K562 (cell line): ENCODE measurements around the gene ZER1. TPM values are rescaled to one million over a fixed set of nuclear protein-coding genes. Genes with fewer than 3 reads are reported as not detected.
A peak's percentile ranks its signal among the peaks of the same experiment; 100 is the strongest.

Experiments used
- ATAC-seq: fragments of 200-7000 bp; cut with Tn5 transposase; 3 replicates; pipeline ENCODE4 v1.9.1; 2020; ENCODE audit warnings: moderate library complexity
- Bru-seq: library from RNA; stranded (reverse); fragments of 400-500 nt; gene quantifications from one replicate; lab custom pipeline; 2021; lab: Mats Ljungman, UMichigan
- BruChase-seq, 2 experiments: library from RNA; stranded (reverse); fragments of 400-500 nt; gene quantifications; one replicate each; lab custom pipeline; 2021; lab: Mats Ljungman, UMichigan
- BruUV-seq: library from RNA; stranded (reverse); fragments of 400-500 nt; replicated peaks from 2 replicates; lab custom pipeline; 2021; lab: Mats Ljungman, UMichigan
- CTCF ChIA-PET: fragments of 300-600 bp; formaldehyde crosslinking; extraction: SDS; loops from one replicate; lab custom pipeline; 2021; ENCODE audit warnings: low intra/inter-chr PET ratio; lab: Yijun Ruan, JAX
- POLR2A ChIA-PET: fragments of 300-600, 350-650 bp; sonication (Branson Sonifier 250); formaldehyde crosslinking; extraction: SDS; loops from one replicate; lab custom pipeline; 2021; ENCODE audit warnings: antibody characterized with exemption, inconsistent platforms; lab: Yijun Ruan, JAX
- DNase-seq, 4 experiments: peaks; one replicate each; pipeline versions ENCODE4 v3.0.0 to v3.0.0-alpha.2; 2011 to 2018; ENCODE audit warnings: low spot score in 3 of 4, mixed read lengths in 3 of 4; ENCODE audit errors: extremely low read depth in 1 of 4
- FAIRE-seq: peaks from 2 replicates; lab custom pipeline; 2011; peaks lifted over from hg19 to GRCh38; lab: Jason Lieb, UNC
- H2AFZ ChIP-seq: 2 replicates; pipeline ENCODE4 v1.6.0; 2011; ENCODE audit warnings: low read depth, low read length, control low read depth, inconsistent platforms
- H3K27ac ChIP-seq: fragments of 200-600 bp; 3 replicates; pipeline ENCODE4 v1.8.0; 2011; ENCODE audit warnings: low read depth, mild to moderate bottlenecking, control low read depth, inconsistent platforms, low read length, moderate library complexity, mixed read lengths; ENCODE audit errors: extremely low read depth
- H3K27me3 ChIP-seq, 2 experiments: fragments of 300-600 bp in 1 of 2; 2 replicates in 1 of 2; 3 replicates in 1 of 2; pipeline versions ENCODE4 v1.6.0 to v1.8.0; 2011; ENCODE audit warnings: inconsistent platforms in 2 of 2, low read length in 2 of 2, mild to moderate bottlenecking in 1 of 2, mixed read lengths in 1 of 2, moderate library complexity in 1 of 2; ENCODE audit not compliant: control insufficient read depth in 2 of 2, insufficient read depth in 2 of 2
- H3K36me3 ChIP-seq: fragments of 300-600 bp; 3 replicates; pipeline ENCODE4 v1.8.0; 2011; ENCODE audit warnings: mild to moderate bottlenecking, low read length, inconsistent platforms; ENCODE audit not compliant: control insufficient read depth, insufficient read depth
- H3K4me1 ChIP-seq, 2 experiments: fragments of 200-600 bp in 1 of 2; replicated peaks in 1 of 2; 2 replicates in 1 of 2; 3 replicates in 1 of 2; pipeline versions ENCODE4 v1.5.1 to v1.8.0; 2011; ENCODE audit warnings: inconsistent platforms in 2 of 2, low read length in 2 of 2, mild to moderate bottlenecking in 1 of 2, mixed read lengths in 1 of 2, moderate library complexity in 1 of 2; ENCODE audit not compliant: control insufficient read depth in 2 of 2, insufficient read depth in 2 of 2
- H3K4me2 ChIP-seq: 2 replicates; pipeline ENCODE4 v1.6.1; 2011; ENCODE audit warnings: low read length, control low read depth, inconsistent platforms, mixed read lengths; ENCODE audit not compliant: insufficient read depth
- H3K4me3 ChIP-seq: fragments of 200-600 bp; sonication (generic), shearing (Covaris generic); 2 replicates; pipeline ENCODE4 v1.5.1; 2016; ENCODE audit warnings: control low read depth, inconsistent platforms
- H3K79me2 ChIP-seq: fragments of 200-600 bp; 3 replicates; pipeline ENCODE4 v1.8.0; 2011; ENCODE audit warnings: low read length, inconsistent platforms; ENCODE audit not compliant: control insufficient read depth, insufficient read depth
- H3K9ac ChIP-seq, 2 experiments: 2 replicates each; pipeline versions ENCODE4 v1.6.0 to v1.6.1; 2011; ENCODE audit warnings: low read depth in 2 of 2, low read length in 2 of 2, control low read depth in 1 of 2, inconsistent platforms in 1 of 2, mild to moderate bottlenecking in 1 of 2, mixed read lengths in 1 of 2; ENCODE audit not compliant: insufficient read depth in 1 of 2
- H3K9me1 ChIP-seq: one replicate; pipeline ENCODE4 v1.6.0; 2011; ENCODE audit warnings: inconsistent platforms, mild to moderate bottlenecking, low read length, moderate library complexity; ENCODE audit not compliant: control insufficient read depth, insufficient read depth
- H3K9me3 ChIP-seq: replicated peaks from 2 replicates; pipeline ENCODE4 v1.5.1; 2011; ENCODE audit warnings: low read depth, low read length, inconsistent platforms; ENCODE audit not compliant: control insufficient read depth, insufficient read depth
- H4K20me1 ChIP-seq: replicated peaks from 2 replicates; pipeline ENCODE4 v1.6.1; 2011; ENCODE audit warnings: low read length, inconsistent platforms, mixed read lengths; ENCODE audit not compliant: control insufficient read depth, insufficient read depth
- CUX1 ChIP-seq: fragments of 200-800 bp; sonication (Bioruptor generic); IDR thresholded peaks from 2 replicates; pipeline ENCODE4 v1.6.1; 2016; ENCODE audit warnings: missing genetic modification characterization, missing compliant biosample characterization
- MTA2 ChIP-seq: fragments of 450-650 bp; IDR thresholded peaks from 2 replicates; pipeline ENCODE4 v1.6.1; 2016; ENCODE audit warnings: low read depth
- PHF20 ChIP-seq: fragments of 450-650 bp; IDR thresholded peaks from 2 replicates; pipeline ENCODE4 v1.6.1; 2018; ENCODE audit not compliant: partially characterized antibody
- POLR3A ChIP-seq: IDR thresholded peaks from 2 replicates; pipeline ENCODE4 v1.6.1; 2011; ENCODE audit warnings: borderline replicate concordance, mild to moderate bottlenecking, moderate library complexity; ENCODE audit not compliant: insufficient read length, insufficient read depth; ENCODE audit errors: extremely low read depth
- ZBTB12 ChIP-seq: fragments of 250-450 bp; sonication (Bioruptor Pico); IDR thresholded peaks from 2 replicates; pipeline ENCODE4 v1.4.0; 2020
- ZNF561 ChIP-seq: fragments of 450-650 bp; formaldehyde crosslinking; conservative IDR thresholded peaks from 2 replicates; pipeline ENCODE4 v1.4.0; 2020; ENCODE audit warnings: mild to moderate bottlenecking, moderate library complexity
- WGBS: fragments of 100-300 bp; shearing (Covaris generic); methylation state at CpG from one replicate; pipeline ENCODE4 v1.1.6; 2016; ENCODE audit warnings: low coverage, mixed read lengths; ENCODE audit not compliant: insufficient coverage; ENCODE audit errors: missing lambda C conversion rate; 5-methylcytosine and 5-hydroxymethylcytosine counted together
- in situ Hi-C: fragments of 300-500 bp; cut with MboI; formaldehyde crosslinking; loops from 4 replicates; pipeline ENCODE4 v1.15.0; 2018; ENCODE audit warnings: inconsistent platforms, mixed read lengths
- intact Hi-C: fragments of 100-400 bp; cut with micrococcal nuclease; formaldehyde crosslinking; loops from 2 replicates; pipeline ENCODE4 v1.14.2; 2022
- long read RNA-seq, 3 experiments: library from polyadenylated mRNA in 2 of 3; library from RNA in 1 of 3; unstranded in 2 of 3; stranded (forward) in 1 of 3; transcript quantifications; one replicate each; pipeline ENCODE4 v2.0.0, GENCODE V29; 2019 to 2022
- polyA minus RNA-seq, 3 experiments: library from RNA; depleted of rRNA, polyadenylated mRNA; stranded (reverse); fragments of >200 nt; gene quantifications; 2 replicates each; pipeline ENCODE4 v1.2.3, GENCODE V29; 2011
- polyA plus RNA-seq, 8 experiments: library from polyadenylated mRNA; depleted of rRNA in 4 of 8; stranded (reverse) in 5 of 8; unstranded in 3 of 8; fragments of >200 nt; fragmentation: Nextera tagmentation in 2 of 8; fragmentation: Illumina TruSeq in 1 of 8; extraction: Ambion mirVana in 2 of 8; extraction: Trizol in 1 of 8; gene quantifications; 2 replicates each; pipeline versions ENCODE4 v1.2.1 to v1.2.3, GENCODE V29; 2011 to 2014; ENCODE audit warnings: inconsistent platforms in 1 of 8, missing spikeins in 1 of 8
- total RNA-seq, 7 experiments: library from RNA; depleted of rRNA in 6 of 7; stranded (reverse); fragments of >200 nt in 6 of 7; fragmentation: Illumina TruSeq in 2 of 7; extraction: Trizol in 2 of 7; gene quantifications; 2 replicates each; pipeline versions ENCODE4 v1.2.1 to v1.2.3, GENCODE V29; 2011 to 2021; ENCODE audit warnings: low replicate concordance in 1 of 7

Gene ZER1
- 19.8 and 57.5 TPM in 2 replicates for total RNA-seq (2011; cell fraction: chromatin; rRNA removed; ENCODE audit: low replicate concordance)
- 14.3 and 15.0 TPM in 2 replicates for total RNA-seq (2011; cell fraction: nucleolus; rRNA removed)
- total RNA-seq (2011; cell fraction: nucleoplasm; rRNA removed) = 15.9 and 22.8 TPM in 2 replicates
- total RNA-seq (2014; rRNA removed) (6.8 and 8.4 TPM in 2 replicates), total RNA-seq (2014; rRNA removed; fragmentation: Illumina TruSeq; extraction: Trizol) (2.0 and 2.3 TPM in 2 replicates), total RNA-seq (2015; rRNA removed; fragmentation: Illumina TruSeq; extraction: Trizol) (3.8 and 4.0 TPM in 2 replicates), total RNA-seq (2021) (9.7 and 10.1 TPM in 2 replicates), polyA plus RNA-seq (2011; rRNA removed) (6.5 and 14.3 TPM in 2 replicates), polyA plus RNA-seq (2014; fragmentation: Illumina TruSeq; extraction: Trizol) (6.2 and 8.6 TPM in 2 replicates), polyA plus RNA-seq (2014; fragmentation: Nextera tagmentation; extraction: Ambion mirVana) (under 1 TPM; 0.07 to 0.22 TPM), polyA plus RNA-seq (2014; rRNA removed) (7.1 and 10.7 TPM in 2 replicates), polyA minus RNA-seq (2011; rRNA and poly(A)+ RNA removed) (5.8 and 6.2 TPM in 2 replicates), Bru-seq, nascent RNA (percentile 53 among the genes with signal in this experiment), BruChase-seq, experiment 1, labeled RNA remaining after a 2-hour chase (percentile 52 among the genes with signal in this experiment), BruChase-seq, experiment 2, labeled RNA remaining after a 6-hour chase (percentile 52 among the genes with signal in this experiment)
- polyA plus RNA-seq (2011; cell fraction: cytosol; rRNA removed) = 19.3 and 30.6 TPM in 2 replicates
- 21.7 and 29.5 TPM in 2 replicates for polyA plus RNA-seq (2011; cell fraction: nucleus; rRNA removed)
- polyA plus RNA-seq (2012) = 8.3 and 21.2 TPM in 2 replicates
- polyA minus RNA-seq (2011; cell fraction: cytosol; rRNA and poly(A)+ RNA removed) = 8.0 and 10.1 TPM in 2 replicates
- 6.7 and 9.1 TPM in 2 replicates for polyA minus RNA-seq (2011; cell fraction: nucleus; rRNA and poly(A)+ RNA removed)
- long read RNA-seq, experiment 1, full-length matches to known transcripts = 8 of 45 reads
- long read RNA-seq, experiment 1, partial matches to known transcripts = 15 of 45 reads
- long read RNA-seq, experiment 1, other reads (novel, unspliced or antisense) = 22 of 45 reads
- long read RNA-seq, experiment 2, full-length matches to known transcripts = 2 of 21 reads
- long read RNA-seq, experiment 2, partial matches to known transcripts = 9 of 21 reads
- long read RNA-seq, experiment 2, other reads (novel, unspliced or antisense) = 10 of 21 reads
- long read RNA-seq, experiment 3 = 0 reads

GRCh38 chr9:128771745-128772519 is at the start of gene ZER1:
ZER1 (minus strand) TSS chr9:128771927; CDS start chr9:128755565, 16,362 bp downstream.
- intact Hi-C loops = no loop called here
- Histone ChIP-seq H3K9me3 (no peaks in the 10 kb centered on the region), H4K20me1 (no peaks in the 10 kb centered on the region), H2AFZ (peak within 1 kb of the TSS; percentile 98), H3K9ac (peak within 1 kb of the TSS; percentile 89 to 94), H3K9me1 (no peaks in the 10 kb centered on the region), H3K4me2 (peak within 1 kb of the TSS; percentile 95), H3K27ac (peak within 1 kb of the TSS; percentile 88), H3K4me3 (peak within 1 kb of the TSS; percentile 79), H3K4me1 (peaks cover 13 to 16% of the 10 kb centered on the region in 2 experiments; a peak in 4 of 5 replicates), H3K36me3 (peaks cover 5% of the 10 kb centered on the region; the same call in 1 of the 3 replicates), H3K79me2 (peaks cover 21% of the 10 kb centered on the region), H3K27me3 (no peaks in the 10 kb centered on the region)
- TSS peak; percentile 98 for BruUV-seq
- 13% methylated on average over 55 of the region's 72 CpGs for WGBS
- peak; percentile 94 to 98 (median 97) for DNase-seq
- peak; percentile 95 for ATAC-seq
- FAIRE-seq = no peak
- ChIA-PET CTCF (interaction anchor here (0.8 kb wide), 1 partner anchor 70 kb away, joined by 3 read pairs; the partner anchor contains the start of gene PKN3), POLR2A (interaction anchor here (0.5 to 1.5 kb wide), 3 partner anchors 10 to 43 kb away, joined by 3 to 8 read pairs (median 3); no protein-coding TSS in a partner anchor)
- in situ Hi-C loops = no loop called here
- peak; percentile 92 for TF ChIP-seq ZBTB12 (CRISPR knock-in tag)
- no peak for TF ChIP-seq POLR3A
- TF ChIP-seq MTA2 = no peak
- no peak for TF ChIP-seq CUX1 (CRISPR knock-in tag)
- TF ChIP-seq ZNF561 = no peak
- TF ChIP-seq PHF20 = peak; percentile 90
